Measurements from ENCODE around the gene ZNF283.

ZNF283 gene

DNA sequence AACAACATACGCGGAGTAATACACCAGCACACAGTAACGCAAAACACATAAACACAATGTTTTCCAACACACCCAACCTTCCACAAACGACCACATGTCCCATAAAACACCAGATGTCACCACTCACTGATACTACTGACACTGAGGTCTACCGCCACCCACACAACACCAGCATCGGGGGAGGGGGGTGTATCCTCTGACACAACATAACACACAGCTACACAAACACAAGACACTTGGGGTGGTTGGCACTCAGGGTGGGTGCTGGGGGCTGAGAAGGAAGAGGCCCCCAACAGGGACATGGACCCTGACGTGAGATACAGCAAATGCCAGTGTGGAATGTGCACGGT lies 44.8 kb upstream of the ZNF283 start (continued):
- TF ChIP-seq, protein P1, sequence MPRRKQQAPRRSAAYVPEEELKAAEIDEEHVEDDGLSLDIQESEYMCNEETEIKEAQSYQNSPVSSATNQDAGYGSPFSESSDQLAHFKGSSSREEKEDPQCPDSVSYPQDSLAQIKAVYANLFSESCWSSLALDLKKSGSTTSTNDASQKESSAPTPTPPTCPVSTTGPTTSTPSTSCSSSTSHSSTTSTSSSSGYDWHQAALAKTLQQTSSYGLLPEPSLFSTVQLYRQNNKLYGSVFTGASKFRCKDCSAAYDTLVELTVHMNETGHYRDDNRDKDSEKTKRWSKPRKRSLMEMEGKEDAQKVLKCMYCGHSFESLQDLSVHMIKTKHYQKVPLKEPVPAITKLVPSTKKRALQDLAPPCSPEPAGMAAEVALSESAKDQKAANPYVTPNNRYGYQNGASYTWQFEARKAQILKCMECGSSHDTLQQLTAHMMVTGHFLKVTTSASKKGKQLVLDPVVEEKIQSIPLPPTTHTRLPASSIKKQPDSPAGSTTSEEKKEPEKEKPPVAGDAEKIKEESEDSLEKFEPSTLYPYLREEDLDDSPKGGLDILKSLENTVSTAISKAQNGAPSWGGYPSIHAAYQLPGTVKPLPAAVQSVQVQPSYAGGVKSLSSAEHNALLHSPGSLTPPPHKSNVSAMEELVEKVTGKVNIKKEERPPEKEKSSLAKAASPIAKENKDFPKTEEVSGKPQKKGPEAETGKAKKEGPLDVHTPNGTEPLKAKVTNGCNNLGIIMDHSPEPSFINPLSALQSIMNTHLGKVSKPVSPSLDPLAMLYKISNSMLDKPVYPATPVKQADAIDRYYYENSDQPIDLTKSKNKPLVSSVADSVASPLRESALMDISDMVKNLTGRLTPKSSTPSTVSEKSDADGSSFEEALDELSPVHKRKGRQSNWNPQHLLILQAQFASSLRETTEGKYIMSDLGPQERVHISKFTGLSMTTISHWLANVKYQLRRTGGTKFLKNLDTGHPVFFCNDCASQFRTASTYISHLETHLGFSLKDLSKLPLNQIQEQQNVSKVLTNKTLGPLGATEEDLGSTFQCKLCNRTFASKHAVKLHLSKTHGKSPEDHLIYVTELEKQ (tag by site-specific recombination; IDR thresholded peaks at IDR 0.05; ENCODE audit: borderline replicate concordance), result no peak
- TF ChIP-seq ZNF449 (tag by site-specific recombination; IDR thresholded peaks at IDR 0.05) (no peak), ZNF544 (tag by site-specific recombination; IDR thresholded peaks at IDR 0.05) (no peak; the same call in 1 of the 2 replicates), PRDM6 (tag by site-specific recombination; IDR thresholded peaks at IDR 0.05) (no peak), ZNF610 (tag by site-specific recombination; IDR thresholded peaks at IDR 0.05; ENCODE audit: borderline replicate concordance) (no peak), ZNF311 (tag by site-specific recombination; IDR thresholded peaks at IDR 0.05; ENCODE audit: borderline replicate concordance) (peak; percentile 72; the same call in 1 of the 2 replicates), ZNF2 (tag by site-specific recombination; IDR thresholded peaks at IDR 0.05) (no peak), ZNF670 (tag by site-specific recombination; IDR thresholded peaks at IDR 0.05; ENCODE audit: low read depth) (no peak), EGR2 (tag by site-specific recombination; IDR thresholded peaks at IDR 0.05; ENCODE audit: low read depth) (peak; percentile 64; the same call in 1 of the 2 replicates), ZNF621 (tag by site-specific recombination; IDR thresholded peaks at IDR 0.05) (0 out of 2 replicates have a peak, but pooled peaks have one; percentile 22), ZNF701 (tag by site-specific recombination; IDR thresholded peaks at IDR 0.05) (no peak), HOXC10 (CRISPR knock-in tag; IDR thresholded peaks at IDR 0.05) (no peak), YY1 (tag by site-specific recombination; IDR thresholded peaks at IDR 0.05) (no peak), ZNF645 (tag by site-specific recombination; IDR thresholded peaks at IDR 0.05) (no peak), SCRT1 (tag by site-specific recombination; IDR thresholded peaks at IDR 0.05; ENCODE audit: borderline replicate concordance) (no peak), ZNF280C (tag by site-specific recombination; IDR thresholded peaks at IDR 0.05) (no peak), ZFHX2 (tag by site-specific recombination; conservative IDR thresholded peaks at IDR 0.05) (peak; percentile 89), SALL2 (tag by site-specific recombination; IDR thresholded peaks at IDR 0.05; ENCODE audit: borderline replicate concordance) (no peak), GLIS2 (tag by site-specific recombination; IDR thresholded peaks at IDR 0.05) (0 out of 2 replicates have a peak, but pooled peaks have one; percentile 14), ZNF623 (tag by site-specific recombination; IDR thresholded peaks at IDR 0.05) (no peak), ZNF473 (tag by site-specific recombination; IDR thresholded peaks at IDR 0.05) (no peak), OSR2 (tag by site-specific recombination; IDR thresholded peaks at IDR 0.05) (no peak), ZNF624 (tag by site-specific recombination; IDR thresholded peaks at IDR 0.05) (no peak), ZNF157 (tag by site-specific recombination; IDR thresholded peaks at IDR 0.05) (peak; percentile 2; the same call in 1 of the 2 replicates)
- TF ChIP-seq, protein P2, sequence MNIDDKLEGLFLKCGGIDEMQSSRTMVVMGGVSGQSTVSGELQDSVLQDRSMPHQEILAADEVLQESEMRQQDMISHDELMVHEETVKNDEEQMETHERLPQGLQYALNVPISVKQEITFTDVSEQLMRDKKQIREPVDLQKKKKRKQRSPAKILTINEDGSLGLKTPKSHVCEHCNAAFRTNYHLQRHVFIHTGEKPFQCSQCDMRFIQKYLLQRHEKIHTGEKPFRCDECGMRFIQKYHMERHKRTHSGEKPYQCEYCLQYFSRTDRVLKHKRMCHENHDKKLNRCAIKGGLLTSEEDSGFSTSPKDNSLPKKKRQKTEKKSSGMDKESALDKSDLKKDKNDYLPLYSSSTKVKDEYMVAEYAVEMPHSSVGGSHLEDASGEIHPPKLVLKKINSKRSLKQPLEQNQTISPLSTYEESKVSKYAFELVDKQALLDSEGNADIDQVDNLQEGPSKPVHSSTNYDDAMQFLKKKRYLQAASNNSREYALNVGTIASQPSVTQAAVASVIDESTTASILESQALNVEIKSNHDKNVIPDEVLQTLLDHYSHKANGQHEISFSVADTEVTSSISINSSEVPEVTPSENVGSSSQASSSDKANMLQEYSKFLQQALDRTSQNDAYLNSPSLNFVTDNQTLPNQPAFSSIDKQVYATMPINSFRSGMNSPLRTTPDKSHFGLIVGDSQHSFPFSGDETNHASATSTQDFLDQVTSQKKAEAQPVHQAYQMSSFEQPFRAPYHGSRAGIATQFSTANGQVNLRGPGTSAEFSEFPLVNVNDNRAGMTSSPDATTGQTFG (tag by site-specific recombination; IDR thresholded peaks at IDR 0.05; ENCODE audit: borderline replicate concordance), result peak; percentile 68; the same call in 1 of the 2 replicates
- TF ChIP-seq, protein P3, sequence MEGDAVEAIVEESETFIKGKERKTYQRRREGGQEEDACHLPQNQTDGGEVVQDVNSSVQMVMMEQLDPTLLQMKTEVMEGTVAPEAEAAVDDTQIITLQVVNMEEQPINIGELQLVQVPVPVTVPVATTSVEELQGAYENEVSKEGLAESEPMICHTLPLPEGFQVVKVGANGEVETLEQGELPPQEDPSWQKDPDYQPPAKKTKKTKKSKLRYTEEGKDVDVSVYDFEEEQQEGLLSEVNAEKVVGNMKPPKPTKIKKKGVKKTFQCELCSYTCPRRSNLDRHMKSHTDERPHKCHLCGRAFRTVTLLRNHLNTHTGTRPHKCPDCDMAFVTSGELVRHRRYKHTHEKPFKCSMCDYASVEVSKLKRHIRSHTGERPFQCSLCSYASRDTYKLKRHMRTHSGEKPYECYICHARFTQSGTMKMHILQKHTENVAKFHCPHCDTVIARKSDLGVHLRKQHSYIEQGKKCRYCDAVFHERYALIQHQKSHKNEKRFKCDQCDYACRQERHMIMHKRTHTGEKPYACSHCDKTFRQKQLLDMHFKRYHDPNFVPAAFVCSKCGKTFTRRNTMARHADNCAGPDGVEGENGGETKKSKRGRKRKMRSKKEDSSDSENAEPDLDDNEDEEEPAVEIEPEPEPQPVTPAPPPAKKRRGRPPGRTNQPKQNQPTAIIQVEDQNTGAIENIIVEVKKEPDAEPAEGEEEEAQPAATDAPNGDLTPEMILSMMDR (tag by site-specific recombination; IDR thresholded peaks at IDR 0.05), result no peak

All from HEK293 (cell line).